SK-N-SH (cell line): ENCODE measurements around the gene EZR. TPM values are rescaled to one million over a fixed set of nuclear protein-coding genes. Genes with fewer than 3 reads are reported as not detected.

Experiments used
- CTCF ChIA-PET: fragments of 300-600, 350-600 bp; formaldehyde crosslinking; extraction: SDS; loops from one replicate; lab custom pipeline; 2021; lab: Yijun Ruan, JAX
- POLR2A ChIA-PET: fragments of 350-600 bp; sonication (Branson Sonifier 250); formaldehyde crosslinking; extraction: SDS; loops from one replicate; lab custom pipeline; 2020; ENCODE audit warnings: antibody characterized with exemption, inconsistent platforms; lab: Yijun Ruan, JAX
- DNase-seq: peaks from one replicate; pipeline ENCODE4 v3.0.0; 2012
- H2AFZ ChIP-seq: fragments of 200-600 bp; sonication (generic); 2 replicates; pipeline ENCODE4 v1.8.1; 2016; ENCODE audit warnings: antibody characterized with exemption, mild to moderate bottlenecking, low read depth
- H3F3A ChIP-seq: fragments of 200-600 bp; sonication (generic); replicated peaks from 2 replicates; pipeline ENCODE3; 2016; ENCODE audit warnings: antibody characterized with exemption, mild to moderate bottlenecking; ENCODE audit not compliant: insufficient read depth
- H3K27ac ChIP-seq, 2 experiments: fragments of 200-500 bp in 1 of 2; fragments of 200-600 bp in 1 of 2; sonication (Bioruptor generic) in 1 of 2; sonication (generic), shearing (Covaris generic) in 1 of 2; 2 replicates each; pipeline versions ENCODE4 v1.5.1 to v1.6.1; 2014 to 2016; ENCODE audit warnings: low read depth in 2 of 2, inconsistent platforms in 1 of 2, low read length in 1 of 2, mild to moderate bottlenecking in 1 of 2, mixed read lengths in 1 of 2
- H3K27me3 ChIP-seq: fragments of 200-600 bp; sonication (generic), shearing (Covaris generic); 2 replicates; pipeline ENCODE4 v1.6.1; 2016; ENCODE audit warnings: mixed run types; ENCODE audit not compliant: insufficient read depth
- H3K36me3 ChIP-seq, 2 experiments: fragments of 200-500 bp in 1 of 2; fragments of 200-600 bp in 1 of 2; sonication (Bioruptor generic) in 1 of 2; sonication (generic) in 1 of 2; replicated peaks in 1 of 2; 2 replicates each; pipeline versions ENCODE3 to v1.5.1; 2014 to 2016; ENCODE audit warnings: low read length in 1 of 2, mild to moderate bottlenecking in 1 of 2; ENCODE audit not compliant: insufficient read depth in 2 of 2, control insufficient read depth in 1 of 2
- H3K4me1 ChIP-seq, 2 experiments: fragments of 200-500 bp in 1 of 2; fragments of 200-600 bp in 1 of 2; sonication (Bioruptor generic) in 1 of 2; sonication (generic), shearing (Covaris generic) in 1 of 2; 2 replicates each; pipeline versions ENCODE4 v1.5.1 to v1.6.1; 2014 to 2016; ENCODE audit warnings: low read depth in 1 of 2, low read length in 1 of 2, mixed run types in 1 of 2; ENCODE audit not compliant: insufficient read depth in 2 of 2, control insufficient read depth in 1 of 2
- H3K4me2 ChIP-seq: fragments of 200-600 bp; sonication (generic), shearing (Covaris generic); 2 replicates; pipeline ENCODE4 v1.6.1; 2017; ENCODE audit warnings: mixed run types
- H3K4me3 ChIP-seq, 2 experiments: fragments of 200-500 bp in 1 of 2; fragments of 200-600 bp in 1 of 2; sonication (Bioruptor generic) in 1 of 2; sonication (generic), shearing (Covaris generic) in 1 of 2; 2 replicates each; pipeline versions ENCODE4 v1.5.1 to v1.8.1; 2014 to 2016; ENCODE audit warnings: low read depth in 2 of 2, inconsistent platforms in 1 of 2, low read length in 1 of 2, mild to moderate bottlenecking in 1 of 2, mixed read lengths in 1 of 2, moderate library complexity in 1 of 2
- H3K79me2 ChIP-seq: fragments of 200-600 bp; sonication (generic); 2 replicates; pipeline ENCODE4 v1.8.1; 2017; ENCODE audit warnings: mild to moderate bottlenecking; ENCODE audit not compliant: insufficient read depth
- H3K9ac ChIP-seq: fragments of 200-600 bp; sonication (generic); 2 replicates; pipeline ENCODE4 v1.6.1; 2017; ENCODE audit warnings: mixed run types
- H3K9me2 ChIP-seq: fragments of 200-600 bp; sonication (generic); 2 replicates; pipeline ENCODE4 v1.6.1; 2017; ENCODE audit warnings: mixed run types
- H3K9me3 ChIP-seq: fragments of 200-600 bp; sonication (generic); 2 replicates; pipeline ENCODE4 v1.6.1; 2017; ENCODE audit warnings: mixed run types, mild to moderate bottlenecking, moderate library complexity
- H4K20me1 ChIP-seq: fragments of 200-600 bp; sonication (generic); 2 replicates; pipeline ENCODE4 v1.6.1; 2017; ENCODE audit warnings: mild to moderate bottlenecking, mixed run types; ENCODE audit not compliant: insufficient read depth
- CHD2 ChIP-seq: fragments of 150-350 bp; IDR thresholded peaks from 2 replicates; pipeline ENCODE4 v1.6.1; 2018; ENCODE audit warnings: low read length; ENCODE audit not compliant: partially characterized antibody
- ELF1 ChIP-seq: IDR thresholded peaks from 2 replicates; pipeline ENCODE4 v1.4.0; 2012
- EP300 ChIP-seq, 2 experiments: IDR thresholded peaks; 2 replicates each; pipeline versions ENCODE4 v1.4.0 to v1.6.1; 2012; ENCODE audit warnings: borderline replicate concordance in 1 of 2, low read depth in 1 of 2, low read length in 1 of 2
- FOSL2 ChIP-seq: IDR thresholded peaks from 2 replicates; pipeline ENCODE4 v1.4.0; 2012; ENCODE audit warnings: low read depth, mild to moderate bottlenecking, moderate library complexity, borderline replicate concordance
- JUND ChIP-seq: IDR thresholded peaks from 2 replicates; pipeline ENCODE4 v1.4.0; 2012
- MEF2A ChIP-seq: IDR thresholded peaks from 2 replicates; pipeline ENCODE4 v1.4.0; 2012; ENCODE audit warnings: low read depth, borderline replicate concordance
- RAD21 ChIP-seq: IDR thresholded peaks from 2 replicates; pipeline ENCODE4 v1.6.1; 2012; ENCODE audit warnings: mild to moderate bottlenecking, low read length
- RFX5 ChIP-seq: IDR thresholded peaks from 2 replicates; pipeline ENCODE4 v1.6.1; 2012; ENCODE audit warnings: mild to moderate bottlenecking, improper control_type of control experiment, low read length
- RXRA ChIP-seq: IDR thresholded peaks from 2 replicates; pipeline ENCODE4 v1.4.0; 2012; ENCODE audit warnings: low read depth, mild to moderate bottlenecking, borderline replicate concordance
- SIN3A ChIP-seq: IDR thresholded peaks from 2 replicates; pipeline ENCODE4 v1.6.1; 2012; ENCODE audit warnings: low read depth, mild to moderate bottlenecking, low read length, moderate library complexity, borderline replicate concordance
- TAF1 ChIP-seq: IDR thresholded peaks from 2 replicates; pipeline ENCODE4 v1.6.1; 2012; ENCODE audit warnings: low read depth, mild to moderate bottlenecking, low read length, moderate library complexity, borderline replicate concordance
- TCF12 ChIP-seq: IDR thresholded peaks from 2 replicates; pipeline ENCODE4 v1.4.0; 2012
- WGBS: methylation state at CpG from one replicate; pipeline ENCODE4 v1.1.6; 2017; ENCODE audit warnings: low lambda C conversion rate; 5-methylcytosine and 5-hydroxymethylcytosine counted together
- polyA plus RNA-seq, 3 experiments: library from polyadenylated mRNA; depleted of rRNA; stranded (reverse); fragments of >200 nt; gene quantifications; 2 replicates each; pipeline ENCODE4 v1.2.3, GENCODE V29; 2012
- TF ChIP-seq, protein P1 (sequence below): IDR thresholded peaks from 2 replicates; pipeline ENCODE4; 2012
- TF ChIP-seq, protein P2 (sequence below): fragments of 150-350 bp; IDR thresholded peaks from 2 replicates; pipeline ENCODE4 v1.6.1; 2016; ENCODE audit warnings: mild to moderate bottlenecking, low read depth, low read length
- TF ChIP-seq, protein P3 (sequence below): IDR thresholded peaks from 2 replicates; pipeline ENCODE4 v1.4.0; 2012; ENCODE audit warnings: low read depth
- TF ChIP-seq, protein P4 (sequence below): fragments of 200-600 bp; sonication (generic); IDR thresholded peaks from 2 replicates; pipeline ENCODE4 v1.6.1; 2017; ENCODE audit warnings: antibody characterized with exemption, mild to moderate bottlenecking, moderate library complexity
- TF ChIP-seq, protein P5 (sequence below): IDR thresholded peaks from 2 replicates; pipeline ENCODE4 v1.6.1; 2012; ENCODE audit warnings: mild to moderate bottlenecking, low read depth, low read length, moderate library complexity

Gene EZR
- polyA plus RNA-seq, 1 of the 3 experiments (the other 2 are of a cell fraction) = 92.0 TPM

DNA sequence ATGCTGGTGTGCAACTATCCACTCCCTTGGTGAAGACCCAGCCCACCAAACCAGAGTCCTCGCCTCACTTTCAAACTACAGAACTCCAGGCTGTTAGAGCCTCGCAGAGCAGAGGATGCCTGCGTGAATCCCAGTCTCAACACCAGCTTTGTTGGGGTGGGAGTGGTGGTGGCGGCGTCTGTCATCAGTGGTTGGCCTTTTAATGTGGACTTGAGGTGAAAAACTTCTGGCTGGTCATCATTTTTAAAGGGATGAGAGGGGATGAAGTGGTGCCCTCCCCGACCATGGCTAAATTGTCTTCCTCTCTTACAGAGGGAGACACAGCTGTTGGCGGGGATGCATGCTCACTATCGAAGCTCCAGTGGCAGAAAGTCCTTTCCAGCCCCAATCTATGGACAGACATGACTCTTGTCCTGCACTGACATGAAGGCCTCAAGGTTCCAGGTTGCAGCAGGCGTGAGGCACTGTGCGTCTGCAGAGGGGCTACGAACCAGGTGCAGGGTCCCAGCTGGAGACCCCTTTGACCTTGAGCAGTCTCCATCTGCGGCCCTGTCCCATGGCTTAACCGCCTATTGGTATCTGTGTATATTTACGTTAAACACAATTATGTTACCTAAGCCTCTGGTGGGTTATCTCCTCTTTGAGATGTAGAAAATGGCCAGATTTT, 54.9 kb downstream of the EZR start:
- no peaks in the 10 kb centered on the region for H3K27me3 ChIP-seq
- H3F3A ChIP-seq = no peaks in the 10 kb centered on the region
- ChIA-PET CTCF (interaction anchor here (1.0 to 1.1 kb wide), 2 partner anchors 17 to 60 kb away, joined by 3 read pairs; no protein-coding TSS in a partner anchor), POLR2A (no interaction called here)
- no peak overlapping the region for H3K4me2 ChIP-seq
- no peaks in the 10 kb centered on the region for H4K20me1 ChIP-seq
- no peaks in the 10 kb centered on the region for H3K9me2 ChIP-seq
- H3K9me3 ChIP-seq = no peaks in the 10 kb centered on the region
- peaks cover 0 to 24% of the 10 kb centered on the region in 2 experiments; a peak in 1 of 4 replicates for H3K4me1 ChIP-seq
- WGBS = 94% methylated on average over 9 of the region's 14 CpGs
- no peak for DNase-seq
- no peaks in the 10 kb centered on the region for H3K79me2 ChIP-seq
- no peak overlapping the region for H2AFZ ChIP-seq
- peaks cover 23 to 44% of the 10 kb centered on the region in 2 experiments for H3K36me3 ChIP-seq
- no peak overlapping the region for H3K9ac ChIP-seq
- H3K27ac ChIP-seq = no peak overlapping the region
- no peak overlapping the region for H3K4me3 ChIP-seq
- TF ChIP-seq FOSL2 (no peak), CHD2 (no peak), ELF1 (no peak), RXRA (no peak), SIN3A (no peak), JUND (no peak), RFX5 (no peak), EP300 (IDR thresholded peaks at IDR 0.05; ENCODE audit: borderline replicate concordance in 1 of 2, low read depth in 1 of 2, low read length in 1 of 2) (no peak), MEF2A (no peak), TCF12 (no peak), TAF1 (no peak), RAD21 (no peak)
- TF ChIP-seq, protein P1, sequence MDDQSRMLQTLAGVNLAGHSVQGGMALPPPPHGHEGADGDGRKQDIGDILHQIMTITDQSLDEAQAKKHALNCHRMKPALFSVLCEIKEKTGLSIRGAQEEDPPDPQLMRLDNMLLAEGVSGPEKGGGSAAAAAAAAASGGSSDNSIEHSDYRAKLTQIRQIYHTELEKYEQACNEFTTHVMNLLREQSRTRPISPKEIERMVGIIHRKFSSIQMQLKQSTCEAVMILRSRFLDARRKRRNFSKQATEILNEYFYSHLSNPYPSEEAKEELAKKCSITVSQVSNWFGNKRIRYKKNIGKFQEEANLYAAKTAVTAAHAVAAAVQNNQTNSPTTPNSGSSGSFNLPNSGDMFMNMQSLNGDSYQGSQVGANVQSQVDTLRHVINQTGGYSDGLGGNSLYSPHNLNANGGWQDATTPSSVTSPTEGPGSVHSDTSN = no peak
- TF ChIP-seq, protein P2, sequence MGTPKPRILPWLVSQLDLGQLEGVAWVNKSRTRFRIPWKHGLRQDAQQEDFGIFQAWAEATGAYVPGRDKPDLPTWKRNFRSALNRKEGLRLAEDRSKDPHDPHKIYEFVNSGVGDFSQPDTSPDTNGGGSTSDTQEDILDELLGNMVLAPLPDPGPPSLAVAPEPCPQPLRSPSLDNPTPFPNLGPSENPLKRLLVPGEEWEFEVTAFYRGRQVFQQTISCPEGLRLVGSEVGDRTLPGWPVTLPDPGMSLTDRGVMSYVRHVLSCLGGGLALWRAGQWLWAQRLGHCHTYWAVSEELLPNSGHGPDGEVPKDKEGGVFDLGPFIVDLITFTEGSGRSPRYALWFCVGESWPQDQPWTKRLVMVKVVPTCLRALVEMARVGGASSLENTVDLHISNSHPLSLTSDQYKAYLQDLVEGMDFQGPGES = no peak
- TF ChIP-seq, protein P3, sequence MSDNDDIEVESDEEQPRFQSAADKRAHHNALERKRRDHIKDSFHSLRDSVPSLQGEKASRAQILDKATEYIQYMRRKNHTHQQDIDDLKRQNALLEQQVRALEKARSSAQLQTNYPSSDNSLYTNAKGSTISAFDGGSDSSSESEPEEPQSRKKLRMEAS = no peak
- TF ChIP-seq, protein P4, sequence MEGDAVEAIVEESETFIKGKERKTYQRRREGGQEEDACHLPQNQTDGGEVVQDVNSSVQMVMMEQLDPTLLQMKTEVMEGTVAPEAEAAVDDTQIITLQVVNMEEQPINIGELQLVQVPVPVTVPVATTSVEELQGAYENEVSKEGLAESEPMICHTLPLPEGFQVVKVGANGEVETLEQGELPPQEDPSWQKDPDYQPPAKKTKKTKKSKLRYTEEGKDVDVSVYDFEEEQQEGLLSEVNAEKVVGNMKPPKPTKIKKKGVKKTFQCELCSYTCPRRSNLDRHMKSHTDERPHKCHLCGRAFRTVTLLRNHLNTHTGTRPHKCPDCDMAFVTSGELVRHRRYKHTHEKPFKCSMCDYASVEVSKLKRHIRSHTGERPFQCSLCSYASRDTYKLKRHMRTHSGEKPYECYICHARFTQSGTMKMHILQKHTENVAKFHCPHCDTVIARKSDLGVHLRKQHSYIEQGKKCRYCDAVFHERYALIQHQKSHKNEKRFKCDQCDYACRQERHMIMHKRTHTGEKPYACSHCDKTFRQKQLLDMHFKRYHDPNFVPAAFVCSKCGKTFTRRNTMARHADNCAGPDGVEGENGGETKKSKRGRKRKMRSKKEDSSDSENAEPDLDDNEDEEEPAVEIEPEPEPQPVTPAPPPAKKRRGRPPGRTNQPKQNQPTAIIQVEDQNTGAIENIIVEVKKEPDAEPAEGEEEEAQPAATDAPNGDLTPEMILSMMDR = no peak
- TF ChIP-seq, protein P5, sequence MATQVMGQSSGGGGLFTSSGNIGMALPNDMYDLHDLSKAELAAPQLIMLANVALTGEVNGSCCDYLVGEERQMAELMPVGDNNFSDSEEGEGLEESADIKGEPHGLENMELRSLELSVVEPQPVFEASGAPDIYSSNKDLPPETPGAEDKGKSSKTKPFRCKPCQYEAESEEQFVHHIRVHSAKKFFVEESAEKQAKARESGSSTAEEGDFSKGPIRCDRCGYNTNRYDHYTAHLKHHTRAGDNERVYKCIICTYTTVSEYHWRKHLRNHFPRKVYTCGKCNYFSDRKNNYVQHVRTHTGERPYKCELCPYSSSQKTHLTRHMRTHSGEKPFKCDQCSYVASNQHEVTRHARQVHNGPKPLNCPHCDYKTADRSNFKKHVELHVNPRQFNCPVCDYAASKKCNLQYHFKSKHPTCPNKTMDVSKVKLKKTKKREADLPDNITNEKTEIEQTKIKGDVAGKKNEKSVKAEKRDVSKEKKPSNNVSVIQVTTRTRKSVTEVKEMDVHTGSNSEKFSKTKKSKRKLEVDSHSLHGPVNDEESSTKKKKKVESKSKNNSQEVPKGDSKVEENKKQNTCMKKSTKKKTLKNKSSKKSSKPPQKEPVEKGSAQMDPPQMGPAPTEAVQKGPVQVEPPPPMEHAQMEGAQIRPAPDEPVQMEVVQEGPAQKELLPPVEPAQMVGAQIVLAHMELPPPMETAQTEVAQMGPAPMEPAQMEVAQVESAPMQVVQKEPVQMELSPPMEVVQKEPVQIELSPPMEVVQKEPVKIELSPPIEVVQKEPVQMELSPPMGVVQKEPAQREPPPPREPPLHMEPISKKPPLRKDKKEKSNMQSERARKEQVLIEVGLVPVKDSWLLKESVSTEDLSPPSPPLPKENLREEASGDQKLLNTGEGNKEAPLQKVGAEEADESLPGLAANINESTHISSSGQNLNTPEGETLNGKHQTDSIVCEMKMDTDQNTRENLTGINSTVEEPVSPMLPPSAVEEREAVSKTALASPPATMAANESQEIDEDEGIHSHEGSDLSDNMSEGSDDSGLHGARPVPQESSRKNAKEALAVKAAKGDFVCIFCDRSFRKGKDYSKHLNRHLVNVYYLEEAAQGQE = no peak
- TF ChIP-seq, all 33 proteins: peak for 0
